Psoas muscle (tissue), 8 donors: ENCODE measurements around the gene EFCAB13. TPM values are rescaled to one million over a fixed set of nuclear protein-coding genes. Genes with fewer than 3 reads are reported as not detected.

Experiments
- ATAC-seq, 4 donors: fragments of 200-7000 bp; cut with Tn5 transposase; one replicate each; pipeline ENCODE4 v1.9.1; 2020; ENCODE audit warnings: moderate library complexity in 3 of 4, mild to moderate bottlenecking in 2 of 4
- DNase-seq, 2 donors: peaks; one replicate each; pipeline ENCODE4 v3.0.0-alpha.2; 2020
- H3K27ac ChIP-seq: fragments of 200-600 bp; one replicate; pipeline ENCODE4 v1.8.0; 2022
- H3K27me3 ChIP-seq, 3 donors: fragments of 200-600 bp in 1 of 3; one replicate each; pipeline versions ENCODE4 v1.6.1 to v1.8.0; 2013 to 2022; ENCODE audit warnings: low read length in 2 of 3, mild to moderate bottlenecking in 2 of 3, moderate library complexity in 1 of 3; ENCODE audit not compliant: insufficient read depth in 3 of 3
- H3K36me3 ChIP-seq, 2 donors: fragments of 200-600 bp in 1 of 2; one replicate each; pipeline versions ENCODE4 v1.6.1 to v1.8.0; 2013 to 2022; ENCODE audit warnings: low read depth in 1 of 2, mild to moderate bottlenecking in 1 of 2, moderate library complexity in 1 of 2; ENCODE audit not compliant: insufficient read depth in 1 of 2
- H3K4me1 ChIP-seq: fragments of 200-600 bp; one replicate; pipeline ENCODE4 v1.8.0; 2022
- H3K4me3 ChIP-seq: fragments of 200-600 bp; one replicate; pipeline ENCODE4 v1.8.0; 2022; ENCODE audit warnings: mild to moderate bottlenecking
- H3K9me3 ChIP-seq: fragments of 200-600 bp; one replicate; pipeline ENCODE4 v1.8.0; 2022
- CTCF ChIP-seq: fragments of 200-600 bp; IDR thresholded peaks from one replicate; pipeline ENCODE4 v1.8.0; 2022; ENCODE audit warnings: antibody characterized with exemption
- WGBS, 3 donors: extraction: QIAGEN DNeasy Blood & Tissue Kit; methylation state at CpG; one replicate each; pipeline versions ENCODE4 v1.1.6 to v1.1.7; 2013; 5-methylcytosine and 5-hydroxymethylcytosine counted together
- intact Hi-C, 2 donors: fragments of 100-400 bp; cut with DNase I; formaldehyde crosslinking; loops; one replicate each; pipeline versions ENCODE4 v1.11.0 to v1.14.2; 2022
- polyA plus RNA-seq, 3 donors: library from polyadenylated mRNA; stranded (reverse); fragments of 200-250 nt; gene quantifications; one replicate each; pipeline ENCODE4 v1.2.3, GENCODE V29; 2013
- total RNA-seq, 4 donors: library from RNA; stranded (reverse); fragmentation: NEBNext Ultra II Directional in 2 of 4; extraction: Animal tissue kit (Norgen Biotek cat#: 25700) in 2 of 4; gene quantifications; one replicate each; pipeline versions ENCODE4 v1.2.1 to v1.2.4, GENCODE V29; 2021 to 2023
- donor health status: healthy with polysubstance abuse.
- donor health status: DM: no; HTN: no; CAD: no; lungs with moderate emphysema.
- donor health status: Bipolar disorder and iron deficiency.
- donor health status: healthy.
- donor health status: DM: yes; HTN: yes; CAD: no.
- donor health status: DM: no; HTN: no; CAD: no.
- donor health status: DM: no; HTN: no; CAD: no.
- donor health status: DM: yes; HTN: yes; CAD: no.

The EFCAB13 gene
- total and polyA plus RNA-seq, 7 donors, result 0.32 to 2.2 (median 0.68) TPM

DNA sequence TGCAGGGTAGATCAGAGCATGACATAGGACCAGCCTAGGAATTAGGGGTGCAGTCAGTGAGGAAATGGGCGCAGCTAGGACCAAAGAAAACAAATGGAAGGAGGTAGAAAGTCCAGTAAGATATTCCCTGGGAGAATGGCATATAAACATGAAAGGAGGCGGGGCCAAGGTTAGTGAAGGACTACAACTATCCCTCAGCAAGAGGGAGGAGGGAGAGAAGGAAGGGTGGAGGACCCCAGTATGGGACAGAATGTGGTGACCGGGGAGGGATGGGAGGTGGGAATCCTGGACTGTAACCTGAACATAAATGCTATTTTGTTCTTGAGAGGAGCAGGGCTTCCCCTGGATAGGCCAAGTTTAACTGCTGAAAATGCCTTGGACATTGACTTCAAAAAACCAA, 47.3 kb upstream of the EFCAB13 start:
- no peak for TF ChIP-seq CTCF
- WGBS, 3 donors, result 71 to 85% (median 75%) methylated on average over 3 of the region's 3 CpGs
- H3K36me3 ChIP-seq, result no peaks in the 10 kb centered on the region
- no peak overlapping the region for H3K4me3 ChIP-seq
- intact Hi-C loops, result no loop called here
- H3K27me3 ChIP-seq, result no peaks in the 10 kb centered on the region
- H3K9me3 ChIP-seq, result no peaks in the 10 kb centered on the region
- peaks cover 48% of the 10 kb centered on the region for H3K4me1 ChIP-seq
- no peak for DNase-seq
- H3K27ac ChIP-seq, result peak overlapping the region; percentile 8
- ATAC-seq, result no peak

DNA sequence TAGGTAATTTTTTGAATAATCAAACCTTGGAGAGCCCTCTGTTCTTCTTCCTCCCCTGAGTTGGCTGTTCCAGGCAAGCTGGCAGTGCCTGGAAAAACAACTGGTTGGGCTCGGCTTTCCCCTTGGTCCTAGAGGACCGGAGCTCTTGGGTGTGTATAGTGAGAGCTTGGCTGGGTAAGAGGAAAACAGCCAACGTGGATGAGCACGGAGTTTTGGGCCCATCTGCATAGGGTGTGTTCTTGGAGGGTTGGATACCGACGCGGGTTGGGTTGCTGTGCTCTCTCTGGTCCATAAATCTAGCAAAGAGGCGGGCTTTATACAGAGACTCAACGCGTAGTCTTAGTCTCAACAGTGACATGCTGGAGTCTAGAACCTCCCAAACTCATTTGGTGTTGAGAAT, 46.9 kb upstream of the EFCAB13 start:
- Histone ChIP-seq H3K36me3 (no peaks in the 10 kb centered on the region), H3K4me1 (peaks cover 48% of the 10 kb centered on the region), H3K27me3 (no peaks in the 10 kb centered on the region), H3K4me3 (no peak overlapping the region), H3K9me3 (no peaks in the 10 kb centered on the region), H3K27ac (peak overlapping the region; percentile 8)
- intact Hi-C loops, result no loop called here
- TF ChIP-seq CTCF, result no peak
- peak; percentile 42 to 67 (median 62) for ATAC-seq
- DNase-seq, result peak; percentile 63 to 79
- WGBS, 3 donors, result 20 to 23% (median 21%) methylated on average over 10 of the region's 10 CpGs

DNA sequence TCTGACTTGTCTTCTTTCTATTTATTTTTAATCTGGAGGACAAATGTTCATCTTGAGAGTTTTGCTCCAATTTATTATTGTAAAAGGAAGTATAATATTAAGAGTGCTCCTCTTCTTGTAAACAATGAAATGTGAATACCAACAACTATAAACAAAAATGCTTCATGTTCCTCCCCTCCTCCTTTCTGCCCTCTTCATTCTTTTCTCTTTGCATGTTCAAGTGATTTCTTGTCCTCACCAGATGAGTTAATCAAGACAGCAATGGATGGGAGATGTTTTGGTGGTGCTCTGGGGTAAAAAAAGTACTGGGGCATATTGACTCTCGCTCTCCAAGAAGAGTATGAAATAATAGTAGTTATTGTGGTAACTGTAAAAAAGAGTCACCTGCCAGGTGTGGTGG, 45.8 kb upstream of the EFCAB13 start:
- intact Hi-C loops, result no loop called here
- H3K27me3 ChIP-seq, result no peaks in the 10 kb centered on the region
- no peak for TF ChIP-seq CTCF
- no peak for DNase-seq
- H3K36me3 ChIP-seq, result no peaks in the 10 kb centered on the region
- WGBS, 3 donors, result 96 to 97% (median 97%) methylated on average over 1 of the region's 1 CpG
- no peak for ATAC-seq
- peaks cover 48% of the 10 kb centered on the region for H3K4me1 ChIP-seq
- peak overlapping the region; percentile 73 for H3K27ac ChIP-seq
- no peak overlapping the region for H3K4me3 ChIP-seq
- no peaks in the 10 kb centered on the region for H3K9me3 ChIP-seq

GRCh38 chr17:47278561-47278960, 45.2 kb upstream of the EFCAB13 start:
- ATAC-seq (no peak), DNase-seq (no peak)
- 85 to 89% (median 85%) methylated on average over 4 of the region's 4 CpGs for WGBS, 3 donors
- no peaks in the 10 kb centered on the region for H3K36me3 ChIP-seq
- H3K4me1 ChIP-seq, result peaks cover 48% of the 10 kb centered on the region
- no peaks in the 10 kb centered on the region for H3K27me3 ChIP-seq
- TF ChIP-seq CTCF, result no peak
- intact Hi-C loops, result no loop called here
- H3K9me3 ChIP-seq, result no peaks in the 10 kb centered on the region
- no peak overlapping the region for H3K4me3 ChIP-seq
- peak overlapping the region; percentile 73 for H3K27ac ChIP-seq

- peaks cover 48% of the 10 kb centered on the region for H3K4me1 ChIP-seq
- peak overlapping the region; percentile 73 for H3K27ac ChIP-seq
- TF ChIP-seq CTCF, result no peak
- no peaks in the 10 kb centered on the region for H3K9me3 ChIP-seq
- H3K4me3 ChIP-seq, result peak overlapping the region; percentile 23
- 37 to 54% (median 41%) methylated on average over 10 of the region's 10 CpGs for WGBS, 3 donors
- ATAC-seq (peak; percentile 68 to 80 (median 72)), DNase-seq (peak; percentile 72 to 82)
- H3K27me3 ChIP-seq, result no peaks in the 10 kb centered on the region
- no peaks in the 10 kb centered on the region for H3K36me3 ChIP-seq
- intact Hi-C loops, result no loop called here
Measured at GRCh38 chr17:47279062-47279801, 44.5 kb upstream of the EFCAB13 start.
